ENCODE measurements around the gene SLC25A23. TPM values are rescaled to one million over a fixed set of nuclear protein-coding genes. Genes with fewer than 3 reads are reported as not detected.

SLC25A23 gene
- total and polyA plus RNA-seq, 7 donors: 15.0 to 91.8 (median 49.4) TPM

GRCh38 chr19:6466526-6467248, 7.1 kb upstream of the SLC25A23 start:
- WGBS, 3 donors: 79 to 82% (median 80%) methylated on average over 21 of the region's 21 CpGs
- TF ChIP-seq, protein P1, sequence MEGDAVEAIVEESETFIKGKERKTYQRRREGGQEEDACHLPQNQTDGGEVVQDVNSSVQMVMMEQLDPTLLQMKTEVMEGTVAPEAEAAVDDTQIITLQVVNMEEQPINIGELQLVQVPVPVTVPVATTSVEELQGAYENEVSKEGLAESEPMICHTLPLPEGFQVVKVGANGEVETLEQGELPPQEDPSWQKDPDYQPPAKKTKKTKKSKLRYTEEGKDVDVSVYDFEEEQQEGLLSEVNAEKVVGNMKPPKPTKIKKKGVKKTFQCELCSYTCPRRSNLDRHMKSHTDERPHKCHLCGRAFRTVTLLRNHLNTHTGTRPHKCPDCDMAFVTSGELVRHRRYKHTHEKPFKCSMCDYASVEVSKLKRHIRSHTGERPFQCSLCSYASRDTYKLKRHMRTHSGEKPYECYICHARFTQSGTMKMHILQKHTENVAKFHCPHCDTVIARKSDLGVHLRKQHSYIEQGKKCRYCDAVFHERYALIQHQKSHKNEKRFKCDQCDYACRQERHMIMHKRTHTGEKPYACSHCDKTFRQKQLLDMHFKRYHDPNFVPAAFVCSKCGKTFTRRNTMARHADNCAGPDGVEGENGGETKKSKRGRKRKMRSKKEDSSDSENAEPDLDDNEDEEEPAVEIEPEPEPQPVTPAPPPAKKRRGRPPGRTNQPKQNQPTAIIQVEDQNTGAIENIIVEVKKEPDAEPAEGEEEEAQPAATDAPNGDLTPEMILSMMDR (IDR thresholded peaks at IDR 0.05): no peak
- H3K27me3 ChIP-seq (ENCODE audit: insufficient read depth in 3 of 3, low read length in 2 of 3): peaks cover 0 to 39% (median 16%) of the 10 kb centered on the region in 3 donors

GRCh38 chr19:6465663-6466062, 6.1 kb upstream of the SLC25A23 start:
- intact Hi-C loops (cut with DNase I): no loop called here
- TF ChIP-seq, protein P1 (IDR thresholded peaks at IDR 0.05): no peak
- ATAC-seq (no peak), DNase-seq (no peak)
- no peaks in the 10 kb centered on the region for H3K36me3 ChIP-seq (ENCODE audit: insufficient read depth in 1 of 2, low read depth in 1 of 2)
- H3K27me3 ChIP-seq (ENCODE audit: insufficient read depth in 3 of 3, low read length in 2 of 3): peaks cover 0 to 38% (median 13%) of the 10 kb centered on the region in 3 donors
- H3K9me3 ChIP-seq: no peaks in the 10 kb centered on the region
- H3K4me1 ChIP-seq: no peaks in the 10 kb centered on the region
- no peak overlapping the region for H3K4me3 ChIP-seq
- H3K27ac ChIP-seq: no peak overlapping the region
- WGBS, 3 donors: 85 to 93% (median 91%) methylated on average over 8 of the region's 8 CpGs

More at GRCh38 chr19:6466526-6467248, 7.1 kb upstream of the SLC25A23 start:
- DNase-seq: no peak
- no peak for ATAC-seq
- intact Hi-C loops (cut with DNase I): no loop called here
- Histone ChIP-seq H3K36me3 (ENCODE audit: insufficient read depth in 1 of 2, low read depth in 1 of 2) (no peaks in the 10 kb centered on the region), H3K27ac (no peak overlapping the region), H3K4me1 (no peaks in the 10 kb centered on the region), H3K9me3 (no peaks in the 10 kb centered on the region), H3K4me3 (no peak overlapping the region)

DNA sequence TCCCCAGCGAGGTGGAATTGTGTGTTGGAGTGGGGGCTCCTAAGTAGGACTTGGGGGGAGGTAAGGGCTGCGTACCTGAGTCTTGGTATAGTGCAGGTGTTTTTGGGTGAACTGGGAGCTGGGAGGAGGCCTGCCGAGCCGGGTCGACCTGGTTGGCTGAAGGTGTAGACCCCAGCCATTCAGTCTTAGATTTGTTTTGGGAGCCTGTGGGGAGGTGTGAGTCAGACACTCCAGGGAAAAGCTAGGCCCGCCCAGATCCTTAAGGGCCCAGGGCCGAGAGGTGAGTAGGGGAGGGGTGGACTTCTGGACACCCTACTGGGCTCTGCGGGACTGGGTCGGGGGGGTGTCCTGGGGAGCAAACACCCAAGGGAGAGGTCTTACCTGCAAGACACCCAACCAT, 5.4 kb upstream of the SLC25A23 start:
- 38 to 44% (median 42%) methylated on average over 9 of the region's 9 CpGs for WGBS, 3 donors
- DNase-seq (no peak), ATAC-seq (no peak)
- Histone ChIP-seq H3K27me3 (ENCODE audit: insufficient read depth in 3 of 3, low read length in 2 of 3) (peaks cover 0 to 35% (median 13%) of the 10 kb centered on the region in 3 donors), H3K4me3 (no peak overlapping the region), H3K36me3 (ENCODE audit: insufficient read depth in 1 of 2, low read depth in 1 of 2) (no peaks in the 10 kb centered on the region), H3K9me3 (no peaks in the 10 kb centered on the region), H3K27ac (no peak overlapping the region), H3K4me1 (no peaks in the 10 kb centered on the region)
- intact Hi-C loops (cut with DNase I): no loop called here
- TF ChIP-seq, protein P1 (IDR thresholded peaks at IDR 0.05): no peak

DNA sequence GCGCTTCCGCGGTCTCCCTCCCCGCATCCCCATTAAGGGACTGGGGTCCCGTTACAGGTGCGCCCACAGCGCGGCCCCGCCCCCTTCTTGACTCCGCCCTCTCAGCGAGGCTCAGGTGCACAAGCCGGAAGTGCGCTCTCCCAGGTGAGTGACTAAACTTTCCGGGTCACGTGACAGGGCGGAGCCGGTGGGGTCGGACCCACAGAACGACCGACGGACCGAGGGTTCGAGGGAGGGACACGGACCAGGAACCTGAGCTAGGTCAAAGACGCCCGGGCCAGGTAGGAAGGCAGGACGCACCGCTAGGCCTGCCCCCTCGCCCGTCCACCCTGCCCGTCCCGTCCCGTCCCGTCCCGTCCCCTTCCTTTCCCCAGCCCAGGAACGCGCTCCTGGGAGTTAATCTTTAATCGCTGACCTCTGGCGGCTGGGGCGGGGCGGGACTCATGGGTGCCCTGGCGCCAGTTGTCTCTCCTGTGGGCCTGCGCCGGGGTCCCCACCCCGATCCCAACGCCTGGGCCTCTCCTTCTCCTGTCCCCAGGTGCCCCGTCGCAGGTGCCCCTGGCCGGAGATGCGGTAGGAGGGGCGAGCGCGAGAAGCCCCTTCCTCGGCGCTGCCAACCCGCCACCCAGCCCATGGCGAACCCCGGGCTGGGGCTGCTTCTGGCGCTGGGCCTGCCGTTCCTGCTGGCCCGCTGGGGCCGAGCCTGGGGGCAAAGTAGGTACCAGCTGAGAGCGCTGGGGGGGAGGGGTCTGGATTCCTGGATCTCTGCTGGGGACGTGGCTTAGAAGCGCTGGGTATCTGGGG, 4.7 kb upstream of the SLC25A23 start, which contains the start of gene CRB3:
CRB3 (plus strand) TSS at position 202 of the 804 bp plus-strand sequence; CDS start at position 633, 431 bp downstream.
- Histone ChIP-seq H3K27me3 (ENCODE audit: insufficient read depth in 3 of 3, low read length in 2 of 3) (peaks cover 0 to 35% (median 13%) of the 10 kb centered on the region in 3 donors), H3K4me1 (no peaks in the 10 kb centered on the region), H3K4me3 (no peak within 1 kb of the TSS), H3K36me3 (ENCODE audit: insufficient read depth in 1 of 2, low read depth in 1 of 2) (no peaks in the 10 kb centered on the region), H3K27ac (no peak within 1 kb of the TSS), H3K9me3 (no peaks in the 10 kb centered on the region)
- ATAC-seq (no peak), DNase-seq (peak in 1 of 2 donors; percentile 22)
- intact Hi-C loops (cut with DNase I): no loop called here
- WGBS, 3 donors: 3 to 5% (median 3%) methylated on average over 50 to 65 of the region's 65 CpGs
- TF ChIP-seq, protein P1 (IDR thresholded peaks at IDR 0.05): no peak

All from psoas muscle (tissue), 8 donors.